PFSK-1 (cell line): ENCODE measurements around the gene PDE6D.

Source experiments
- FOXP2 ChIP-seq: optimal IDR thresholded peaks from 2 replicates; pipeline ENCODE3; 2011; ENCODE audit warnings: borderline replicate concordance, control low read depth, inconsistent platforms; ENCODE audit not compliant: insufficient read depth; ENCODE audit errors: extremely low read length, extremely low read depth
- POLR2AphosphoS5 ChIP-seq: IDR thresholded peaks from 2 replicates; pipeline ENCODE4 v1.6.1; 2012; ENCODE audit warnings: low read depth, mild to moderate bottlenecking, control low read depth, low read length, moderate library complexity
- REST ChIP-seq, 2 experiments: IDR thresholded peaks; 2 replicates each; pipeline versions ENCODE4 v1.6.1 to v1.8.0; 2011 to 2012; ENCODE audit warnings: low read depth in 2 of 2, low read length in 2 of 2, control low read depth in 1 of 2, inconsistent platforms in 1 of 2, mild to moderate bottlenecking in 1 of 2, moderate library complexity in 1 of 2; ENCODE audit not compliant: insufficient read depth in 1 of 2
- SIN3A ChIP-seq: IDR thresholded peaks from 2 replicates; pipeline ENCODE4 v1.6.1; 2012; ENCODE audit warnings: mild to moderate bottlenecking, low read length, moderate library complexity, borderline replicate concordance; ENCODE audit not compliant: insufficient read depth
- TAF1 ChIP-seq: IDR thresholded peaks from 2 replicates; pipeline ENCODE4 v1.6.1; 2012; ENCODE audit warnings: low read length, control low read depth, borderline replicate concordance; ENCODE audit not compliant: insufficient read depth

The PDE6D gene

GRCh38 chr2:231786917-231787292, 5.8 kb upstream of the PDE6D start:
- no peak for TF ChIP-seq TAF1
- no peak for TF ChIP-seq REST (IDR thresholded peaks at IDR 0.05; ENCODE audit: insufficient read depth in 1 of 2, low read depth in 2 of 2, low read length in 2 of 2)
- TF ChIP-seq SIN3A: no peak
- no peak for TF ChIP-seq FOXP2
- TF ChIP-seq POLR2AphosphoS5: no peak

- TF ChIP-seq SIN3A (peak; percentile 66; the same call in 1 of the 2 replicates), FOXP2 (peak; percentile 93), POLR2AphosphoS5 (no peak; the same call in 1 of the 2 replicates), TAF1 (peak; percentile 92; the same call in 1 of the 2 replicates), REST (IDR thresholded peaks at IDR 0.05; ENCODE audit: insufficient read depth in 1 of 2, low read depth in 2 of 2, low read length in 2 of 2) (peak in 1 of 2 experiments; percentile 56; a peak in 1 of 4 replicates)
These were observed 5.3 kb upstream of the PDE6D start, which contains the start of gene COPS7B for GRCh38 chr2:231786177-231786916. COPS7B (plus strand) TSS chr2:231786445; CDS start chr2:231788571, 2,126 bp downstream.

GRCh38 chr2:231785822-231786176, 4.7 kb upstream of the PDE6D start:
- TF ChIP-seq REST (IDR thresholded peaks at IDR 0.05; ENCODE audit: insufficient read depth in 1 of 2, low read depth in 2 of 2, low read length in 2 of 2): no peak
- TF ChIP-seq TAF1: no peak

GRCh38 chr2:231785413-231785812, 4.3 kb upstream of the PDE6D start:
- no peak for TF ChIP-seq REST (IDR thresholded peaks at IDR 0.05; ENCODE audit: insufficient read depth in 1 of 2, low read depth in 2 of 2, low read length in 2 of 2)

- TF ChIP-seq REST (IDR thresholded peaks at IDR 0.05; ENCODE audit: insufficient read depth in 1 of 2, low read depth in 2 of 2, low read length in 2 of 2) (no peak), TAF1 (no peak), SIN3A (no peak), FOXP2 (no peak), POLR2AphosphoS5 (no peak)
These were observed 980 bp upstream of the PDE6D start for GRCh38 chr2:231781798-231782726.
